Stimulated activated CD4-positive, alpha-beta T cell treated with anti-CD3 and anti-CD28 coated beads, Interleukin-1b, Interleukin-23, amount 100 ng/mL, for 48 hours (primary cell): ENCODE measurements around the gene CDKN2AIP.

ENCODE experiments used
- DNase-seq: peaks from one replicate; pipeline ENCODE4 v3.0.0-alpha.2; 2020

The CDKN2AIP gene

GRCh38 chr4:183444214-183445096, at the start of gene CDKN2AIP:
Gene CDKN2AIP, plus strand, starts transcription at chr4:183444636. Its CDS starts 162 bp downstream, at chr4:183444798.
- peak; percentile 91 for DNase-seq

GRCh38 chr4:183395395-183395794, 49.0 kb upstream of the CDKN2AIP start:
- no peak for DNase-seq

GRCh38 chr4:183396227-183396637, 48.2 kb upstream of the CDKN2AIP start:
- no peak for DNase-seq

- no peak for DNase-seq
Measured at GRCh38 chr4:183397741-183398297, 46.6 kb upstream of the CDKN2AIP start.

- DNase-seq = peak; percentile 71
Measured at GRCh38 chr4:183398298-183399125, 45.9 kb upstream of the CDKN2AIP start.

- DNase-seq = no peak
Measured at GRCh38 chr4:183399126-183399522, 45.3 kb upstream of the CDKN2AIP start.

- no peak for DNase-seq
Measured at GRCh38 chr4:183399616-183400015, 44.8 kb upstream of the CDKN2AIP start.

GRCh38 chr4:183400035-183400434, 44.4 kb upstream of the CDKN2AIP start:
- DNase-seq = no peak

- DNase-seq = no peak
Measured at GRCh38 chr4:183401473-183401872, 43.0 kb upstream of the CDKN2AIP start.

GRCh38 chr4:183402771-183403170, 41.7 kb upstream of the CDKN2AIP start:
- DNase-seq = no peak

GRCh38 chr4:183403486-183403885, 41.0 kb upstream of the CDKN2AIP start:
- DNase-seq = no peak

- no peak for DNase-seq
Measured at GRCh38 chr4:183403961-183404360, 40.5 kb upstream of the CDKN2AIP start.

GRCh38 chr4:183405303-183405702, 39.1 kb upstream of the CDKN2AIP start:
- no peak for DNase-seq

- DNase-seq = peak; percentile 90
Measured at GRCh38 chr4:183407128-183407585, 37.3 kb upstream of the CDKN2AIP start.

GRCh38 chr4:183407635-183408464, 36.6 kb upstream of the CDKN2AIP start:
- no peak for DNase-seq

GRCh38 chr4:183408796-183409195, 35.6 kb upstream of the CDKN2AIP start:
- DNase-seq = no peak

- DNase-seq = no peak
Measured at GRCh38 chr4:183409483-183409882, 35.0 kb upstream of the CDKN2AIP start.

- no peak for DNase-seq
Measured at GRCh38 chr4:183409934-183410333, 34.5 kb upstream of the CDKN2AIP start.

GRCh38 chr4:183411291-183411861, 33.1 kb upstream of the CDKN2AIP start:
- no peak for DNase-seq

- no peak for DNase-seq
Measured at GRCh38 chr4:183412821-183413220, 31.6 kb upstream of the CDKN2AIP start.

GRCh38 chr4:183413234-183414200, 30.9 kb upstream of the CDKN2AIP start:
- no peak for DNase-seq
